ENCODE results near the gene NR1H3. TPM values are rescaled to one million over a fixed set of nuclear protein-coding genes. Genes with fewer than 3 reads are reported as not detected.
A peak's percentile ranks its signal among the peaks of the same experiment; 100 is the strongest.

NR1H3 gene
- total and polyA plus RNA-seq, 2 of the 4 experiments (the other 2 are of a cell fraction), result 9.1 to 13.6 TPM

DNA sequence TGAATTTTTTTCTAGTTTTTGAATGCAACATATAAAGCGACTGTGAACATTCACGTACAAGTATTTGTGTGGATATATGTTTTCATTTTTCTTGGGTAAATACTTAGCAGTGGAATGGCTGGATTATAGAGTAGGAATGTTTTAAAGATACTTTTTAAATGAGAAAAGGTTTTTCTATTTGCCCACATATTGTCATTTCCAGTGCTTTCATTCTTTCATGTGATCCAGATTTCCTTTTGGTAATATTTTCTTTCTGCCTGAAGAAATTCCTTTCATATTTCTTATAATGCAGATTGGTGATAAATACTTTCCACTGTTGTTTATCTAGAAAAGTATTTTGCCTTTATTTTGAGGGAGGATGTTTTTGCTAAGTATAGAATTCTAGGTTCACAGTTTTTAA lies 35.1 kb upstream of the NR1H3 start:
- no peak overlapping the region for H3K27ac ChIP-seq (ENCODE audit: insufficient read depth, low read length)
- no peak overlapping the region for H3K9ac ChIP-seq (ENCODE audit: low read depth, low read length)
- H3K4me3 ChIP-seq (ENCODE audit: insufficient read depth, low read depth, low read length), result no peak overlapping the region
- no peak overlapping the region for H2BK20ac ChIP-seq (ENCODE audit: low read depth, low read length)
- DNase-seq (no peak), ATAC-seq (ENCODE audit: low read depth) (no peak; the same call in 1 of the 2 replicates)
- H2AFZ ChIP-seq (replicated peaks; ENCODE audit: low read length, poor library complexity), result no peak overlapping the region
- H2AK5ac ChIP-seq (ENCODE audit: low read depth, low read length), result no peak overlapping the region
- BruUV-seq (replicated peaks), result no TSS peak
- no peak overlapping the region for H3K4ac ChIP-seq (ENCODE audit: low read depth, low read length)
- intact Hi-C loops (cut with micrococcal nuclease), result no loop called here
- no peak overlapping the region for H2BK120ac ChIP-seq (ENCODE audit: low read depth, low read length)
- TF ChIP-seq MAZ (IDR thresholded peaks at IDR 0.05; ENCODE audit: borderline replicate concordance, low read depth, low read length) (no peak), RFX5 (IDR thresholded peaks at IDR 0.05; ENCODE audit: low read depth, low read length) (no peak)
- H4K20me1 ChIP-seq (ENCODE audit: insufficient read depth, low read length), result peaks cover 16% of the 10 kb centered on the region; the same call in 1 of the 2 replicates
- no peak overlapping the region for H3K56ac ChIP-seq (ENCODE audit: extremely low read depth, insufficient read depth, low read length)
- H4K91ac ChIP-seq (ENCODE audit: insufficient read depth, low read depth, low read length), result no peak overlapping the region
- H3K14ac ChIP-seq (replicated peaks; ENCODE audit: low read depth, low read length), result no peak overlapping the region
- peaks cover 15% of the 10 kb centered on the region for H3K9me1 ChIP-seq (ENCODE audit: insufficient read depth, low read length)
- no peak overlapping the region for H3K18ac ChIP-seq (ENCODE audit: low read depth, low read length)
- POLR2A ChIA-PET (ENCODE audit: unreplicated experiment), result no interaction called here
- H4K5ac ChIP-seq (ENCODE audit: low read depth, low read length), result no peak overlapping the region
- peak overlapping the region; percentile 58; the same call in 1 of the 2 replicates for H3K23ac ChIP-seq (ENCODE audit: low read depth, low read length)
- H3K79me1 ChIP-seq (ENCODE audit: low read depth in 1 of 2, low read length in 2 of 2), result peaks cover 11 to 36% of the 10 kb centered on the region in 2 experiments
- WGBS, 2 experiments (ENCODE audit: extremely low coverage in 2 of 2, insufficient read length in 1 of 2), result no CpG with 5 or more reads among the region's 2 CpGs
- in situ Hi-C loops (cut with MboI; ENCODE audit: low sequenced_read_pairs), result no loop called here
- CTCF ChIA-PET, result no interaction called here
- H3K4me2 ChIP-seq (ENCODE audit: low read depth, low read length), result no peak overlapping the region
- no peak overlapping the region for H2BK5ac ChIP-seq (ENCODE audit: low read depth, low read length, poor library complexity, severe bottlenecking)
- H2AK9ac ChIP-seq (replicated peaks; ENCODE audit: low read depth, low read length, poor library complexity), result no peak overlapping the region
- no peaks in the 10 kb centered on the region for H3K27me3 ChIP-seq (ENCODE audit: control insufficient read depth, insufficient read depth, low read length)
- H3K36me3 ChIP-seq (ENCODE audit: control insufficient read depth, insufficient read depth, low read length), result peaks cover 29% of the 10 kb centered on the region
- H4K8ac ChIP-seq (ENCODE audit: low read depth in 2 of 2, low read length in 2 of 2), result no peak overlapping the region
- H3K9me3 ChIP-seq (ENCODE audit: control insufficient read depth, insufficient read depth, low read length), result no peaks in the 10 kb centered on the region
- no peak overlapping the region for H2BK15ac ChIP-seq (ENCODE audit: low read depth, low read length)
- peaks cover 9% of the 10 kb centered on the region for H3K4me1 ChIP-seq (ENCODE audit: control insufficient read depth, insufficient read depth, low read length)
- dilution Hi-C loops (cut with HindIII; ENCODE audit: low sequenced_read_pairs, unreplicated experiment), result no loop called here
